ENCODE measurements around the gene TAMALIN.
"Not testable (repeated sequence)": the region's sequence is repeated elsewhere in the genome, so short reads cannot be mapped to it uniquely, and the experiment has no call there.

The TAMALIN gene

DNA sequence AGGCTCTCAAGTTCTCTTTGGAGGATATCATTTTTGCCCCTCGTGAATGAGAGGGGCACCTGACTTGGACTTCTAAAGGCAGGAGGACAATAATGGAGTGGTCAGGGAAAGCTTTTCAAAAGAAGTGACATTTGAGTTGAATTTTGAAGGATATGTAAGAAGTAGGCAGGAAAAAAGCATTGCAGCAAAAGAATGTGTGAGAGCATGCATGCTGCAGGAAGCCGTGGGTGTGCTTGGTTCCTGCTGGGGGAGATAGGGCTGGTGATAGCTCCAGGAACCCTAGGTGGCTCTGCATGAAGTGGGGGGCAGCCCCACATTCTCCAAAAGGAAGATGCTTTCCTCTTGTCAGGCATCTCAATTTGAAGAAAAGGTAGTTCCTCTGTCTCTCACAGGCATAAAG lies 32.1 kb upstream of the TAMALIN start:
- TF ChIP-seq ZNF274 (IDR thresholded peaks at IDR 0.05; ENCODE audit: low read depth, low read length), result no peak
- H3K4me3 ChIP-seq (ENCODE audit: low read length), result no peak overlapping the region

DNA sequence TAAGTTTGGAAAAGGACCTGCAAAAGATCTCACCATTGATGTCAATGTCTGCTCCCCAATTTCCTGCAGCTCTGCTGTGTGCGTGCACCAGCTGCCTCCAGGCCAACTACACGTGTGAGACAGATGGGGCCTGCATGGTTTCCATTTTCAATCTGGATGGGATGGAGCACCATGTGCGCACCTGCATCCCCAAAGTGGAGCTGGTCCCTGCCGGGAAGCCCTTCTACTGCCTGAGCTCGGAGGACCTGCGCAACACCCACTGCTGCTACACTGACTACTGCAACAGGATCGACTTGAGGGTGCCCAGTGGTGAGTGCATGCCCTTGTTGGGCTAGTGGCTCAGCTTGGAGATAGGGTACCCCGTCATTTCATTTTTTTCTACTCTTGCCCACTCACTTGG lies 31.6 kb upstream of the TAMALIN start:
- TF ChIP-seq ZNF274 (IDR thresholded peaks at IDR 0.05; ENCODE audit: low read depth, low read length), result no peak
- no peak overlapping the region for H3K4me3 ChIP-seq (ENCODE audit: low read length)

DNA sequence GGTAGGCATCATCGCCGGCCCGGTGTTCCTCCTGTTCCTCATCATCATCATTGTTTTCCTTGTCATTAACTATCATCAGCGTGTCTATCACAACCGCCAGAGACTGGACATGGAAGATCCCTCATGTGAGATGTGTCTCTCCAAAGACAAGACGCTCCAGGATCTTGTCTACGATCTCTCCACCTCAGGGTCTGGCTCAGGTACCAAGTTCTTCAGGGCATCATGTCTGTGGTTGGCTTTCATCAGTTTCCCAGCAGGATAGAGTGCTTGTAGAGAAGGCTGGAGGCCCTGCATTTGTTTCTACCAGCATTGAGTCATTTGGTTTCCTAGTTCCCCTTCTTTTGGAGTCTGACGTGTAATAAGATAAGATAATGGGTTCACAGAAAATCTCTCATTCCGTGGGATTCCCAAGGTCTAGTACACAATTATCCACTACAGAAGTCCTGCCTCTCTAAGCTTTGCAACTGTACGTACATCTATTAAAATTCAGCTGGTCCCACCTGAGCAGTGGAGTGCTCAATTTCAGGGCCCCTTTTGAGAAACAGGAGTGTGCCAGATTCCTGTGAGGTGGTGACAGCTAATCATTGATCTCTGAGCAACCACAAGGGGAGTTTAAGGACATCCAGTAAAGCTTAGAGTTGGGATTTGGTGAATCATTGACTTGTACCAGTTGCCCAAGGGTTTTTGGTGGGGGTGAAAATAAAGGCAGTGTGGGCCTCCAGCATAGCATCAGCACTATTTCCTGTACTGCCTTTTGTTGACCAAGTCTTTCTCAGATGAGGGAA lies 30.2 kb upstream of the TAMALIN start:
- no peak for TF ChIP-seq ZNF274 (IDR thresholded peaks at IDR 0.05; ENCODE audit: low read depth, low read length)
- H3K4me3 ChIP-seq (ENCODE audit: low read length), result no peak overlapping the region

DNA sequence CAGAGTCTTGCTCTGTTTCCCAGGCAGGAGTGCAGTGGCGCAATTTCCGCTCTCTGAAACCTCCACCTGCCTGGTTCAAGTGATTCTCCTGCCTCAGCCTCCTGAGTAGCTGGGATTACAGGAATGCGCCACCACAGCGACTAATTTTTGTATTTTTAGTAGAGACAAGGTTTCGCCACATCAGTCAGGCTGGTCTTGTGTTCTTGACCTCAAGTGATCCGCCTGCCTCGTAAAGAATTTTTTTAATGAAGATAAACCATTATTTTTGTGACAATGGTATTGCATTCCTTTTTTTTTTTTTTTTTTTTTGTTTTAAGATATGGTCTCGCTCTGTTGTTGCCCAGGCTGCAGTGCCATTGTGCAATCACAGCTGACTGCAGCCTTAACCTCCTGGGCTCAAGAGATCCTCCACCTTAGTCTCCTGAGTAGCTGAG lies 29.4 kb upstream of the TAMALIN start:
- TF ChIP-seq ZNF274 (IDR thresholded peaks at IDR 0.05; ENCODE audit: low read depth, low read length), result no peak
- no peak overlapping the region for H3K4me3 ChIP-seq (ENCODE audit: low read length)

DNA sequence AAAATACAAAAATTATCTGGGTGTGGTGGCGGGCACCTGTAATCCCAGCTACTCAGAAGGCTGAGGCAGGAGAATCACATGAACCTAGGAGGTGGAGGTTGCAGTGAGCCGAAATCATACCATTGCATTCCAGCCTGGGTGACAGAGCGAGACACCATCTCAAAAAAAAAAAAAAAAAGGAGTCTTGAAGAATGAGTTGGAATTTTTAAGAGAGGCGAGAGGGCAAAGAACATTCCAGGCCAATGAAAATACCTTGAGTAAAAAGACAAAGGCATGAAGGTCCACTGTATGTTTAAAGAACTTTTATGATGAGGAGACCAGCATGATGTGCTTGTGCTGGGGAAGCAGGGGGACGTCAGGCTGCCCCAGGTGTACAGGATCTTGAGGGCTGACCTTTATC lies 27.4 kb upstream of the TAMALIN start:
- H3K4me3 ChIP-seq (ENCODE audit: low read length), result not testable (repeated sequence)

DNA sequence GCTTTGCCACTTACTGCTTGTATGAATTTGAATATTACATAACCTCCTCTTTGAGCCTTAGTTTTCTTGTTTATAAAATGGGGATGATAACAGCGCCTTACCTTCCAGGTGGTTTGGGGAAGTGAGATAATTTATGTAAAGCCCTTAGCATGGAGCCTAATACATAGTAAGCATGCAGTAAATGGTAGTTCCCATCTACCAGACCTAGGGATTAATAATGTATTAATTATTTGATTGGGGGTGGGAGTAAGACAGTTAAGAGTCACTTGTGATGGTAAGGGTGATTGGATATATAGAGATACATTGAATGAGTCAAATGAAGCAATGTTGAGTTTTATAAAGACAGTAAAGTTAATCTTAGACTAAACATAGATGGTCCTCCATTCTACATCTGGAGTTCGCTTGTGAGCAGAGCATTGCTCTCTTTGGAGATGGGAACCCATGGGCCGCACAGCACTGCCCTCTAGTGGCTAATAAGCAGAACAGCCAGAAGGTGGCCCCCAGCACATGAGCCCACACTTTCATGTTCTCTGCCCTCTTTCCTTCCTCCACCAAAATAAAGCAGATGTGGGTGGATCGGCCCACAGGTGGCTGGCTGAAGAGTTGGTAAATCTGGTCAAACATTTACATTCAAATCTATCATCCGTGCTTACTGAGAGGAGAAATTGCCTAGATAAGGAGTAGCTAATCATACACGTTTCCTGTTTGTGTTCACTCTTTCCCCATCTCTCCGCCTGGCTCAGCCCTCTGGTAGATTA lies 26.5 kb upstream of the TAMALIN start:
- no peak for TF ChIP-seq ZNF274 (IDR thresholded peaks at IDR 0.05; ENCODE audit: low read depth, low read length)
- no peak overlapping the region for H3K4me3 ChIP-seq (ENCODE audit: low read length)

DNA sequence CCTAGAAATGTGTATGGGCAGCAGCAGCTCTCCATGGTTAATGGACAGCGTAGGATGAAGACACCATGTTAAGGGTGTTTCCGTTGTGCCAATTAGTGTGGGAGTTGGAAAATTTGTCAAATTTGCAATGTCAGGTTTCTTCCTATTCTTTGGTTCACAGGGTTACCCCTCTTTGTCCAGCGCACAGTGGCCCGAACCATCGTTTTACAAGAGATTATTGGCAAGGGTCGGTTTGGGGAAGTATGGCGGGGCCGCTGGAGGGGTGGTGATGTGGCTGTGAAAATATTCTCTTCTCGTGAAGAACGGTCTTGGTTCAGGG lies 26.0 kb upstream of the TAMALIN start:
- no peak for TF ChIP-seq ZNF274 (IDR thresholded peaks at IDR 0.05; ENCODE audit: low read depth, low read length)
- H3K4me3 ChIP-seq (ENCODE audit: low read length), result no peak overlapping the region

DNA sequence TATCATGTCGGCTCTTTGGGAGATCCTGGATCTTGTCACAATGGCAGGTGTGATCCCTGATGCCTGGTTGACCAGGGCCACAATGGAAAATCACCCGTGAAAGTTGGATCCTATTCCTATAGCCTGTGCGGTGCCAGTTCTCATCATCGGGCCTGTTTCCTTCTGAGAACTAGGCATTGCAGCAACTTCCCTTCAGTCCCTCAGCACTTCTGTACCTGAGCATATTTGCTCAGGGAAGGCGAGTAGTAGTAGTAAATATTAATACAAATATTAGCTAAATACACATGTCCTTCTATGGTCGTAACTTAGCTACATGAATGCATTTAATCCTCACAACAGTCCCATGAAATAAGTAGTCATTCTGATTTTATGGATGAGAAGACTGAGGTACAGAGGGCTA lies 22.1 kb upstream of the TAMALIN start:
- no peak for TF ChIP-seq ZNF274 (IDR thresholded peaks at IDR 0.05; ENCODE audit: low read depth, low read length)
- no peak overlapping the region for H3K4me3 ChIP-seq (ENCODE audit: low read length)

DNA sequence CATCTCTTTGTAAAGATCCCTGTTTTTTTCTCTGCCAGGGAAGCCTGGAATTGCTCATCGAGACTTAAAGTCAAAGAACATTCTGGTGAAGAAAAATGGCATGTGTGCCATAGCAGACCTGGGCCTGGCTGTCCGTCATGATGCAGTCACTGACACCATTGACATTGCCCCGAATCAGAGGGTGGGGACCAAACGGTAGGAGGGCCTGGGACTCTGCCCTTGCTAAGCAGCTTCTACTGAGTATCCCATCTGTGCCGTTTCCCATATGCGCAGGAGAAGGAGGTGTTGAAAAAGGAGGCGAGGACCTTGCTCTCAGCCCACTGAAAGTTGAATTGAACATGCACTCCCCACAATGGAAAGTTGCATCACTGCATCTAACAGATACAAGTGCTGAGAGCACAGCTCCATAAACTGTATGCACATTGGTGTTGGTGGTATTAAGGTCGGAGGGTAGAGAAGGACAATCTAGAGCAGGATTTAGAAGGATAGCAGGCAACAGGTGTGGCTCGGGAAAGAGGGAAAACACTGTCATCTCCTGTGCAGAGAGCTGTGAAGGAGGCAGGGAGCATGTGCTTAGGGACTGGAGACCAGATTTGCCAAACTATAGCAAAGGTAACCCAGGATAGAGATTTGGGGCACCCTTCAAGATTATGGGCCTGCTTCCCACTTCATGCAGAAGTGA lies 21.5 kb upstream of the TAMALIN start:
- no peak for TF ChIP-seq ZNF274 (IDR thresholded peaks at IDR 0.05; ENCODE audit: low read depth, low read length)
- H3K4me3 ChIP-seq (ENCODE audit: low read length), result no peak overlapping the region

DNA sequence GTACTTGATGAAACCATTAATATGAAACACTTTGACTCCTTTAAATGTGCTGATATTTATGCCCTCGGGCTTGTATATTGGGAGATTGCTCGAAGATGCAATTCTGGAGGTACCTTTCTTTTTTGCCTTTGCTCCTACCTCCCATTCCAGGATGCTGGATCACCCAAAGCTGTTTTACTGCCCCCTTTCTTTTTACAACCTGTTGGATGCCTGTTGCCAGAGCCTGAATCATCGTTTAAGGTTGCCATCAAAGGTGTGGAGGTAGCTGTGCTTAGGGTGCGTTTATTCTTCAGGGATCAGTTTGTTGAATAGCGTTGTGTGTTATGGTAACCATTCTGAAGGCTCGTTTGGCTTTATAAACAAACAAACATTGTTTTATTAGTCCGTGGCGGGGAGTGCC lies 19.9 kb upstream of the TAMALIN start:
- no peak for TF ChIP-seq ZNF274 (IDR thresholded peaks at IDR 0.05; ENCODE audit: low read depth, low read length)
- H3K4me3 ChIP-seq (ENCODE audit: low read length), result no peak overlapping the region

DNA sequence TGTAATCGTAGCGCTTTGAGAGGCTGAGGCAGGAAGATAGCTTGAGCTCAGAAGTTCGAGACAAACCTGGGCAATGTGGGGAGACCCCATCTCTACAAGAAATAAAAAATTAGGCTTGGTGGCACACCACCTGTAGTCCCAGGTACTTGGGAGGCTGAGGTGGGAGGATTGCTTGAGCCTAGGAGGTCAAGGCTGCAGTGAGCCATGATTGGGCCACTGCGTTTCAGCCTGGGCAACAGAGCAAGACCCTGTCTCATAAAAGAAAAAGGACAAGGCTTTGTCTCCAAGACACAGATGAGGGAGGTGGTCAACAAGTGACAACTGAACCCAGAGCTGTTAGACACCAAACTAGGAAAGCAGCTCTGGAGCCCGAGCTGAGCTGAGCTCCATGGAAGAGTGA lies 14.5 kb upstream of the TAMALIN start:
- no peak for TF ChIP-seq ZNF274 (IDR thresholded peaks at IDR 0.05; ENCODE audit: low read depth, low read length)
- H3K4me3 ChIP-seq (ENCODE audit: low read length), result no peak overlapping the region

DNA sequence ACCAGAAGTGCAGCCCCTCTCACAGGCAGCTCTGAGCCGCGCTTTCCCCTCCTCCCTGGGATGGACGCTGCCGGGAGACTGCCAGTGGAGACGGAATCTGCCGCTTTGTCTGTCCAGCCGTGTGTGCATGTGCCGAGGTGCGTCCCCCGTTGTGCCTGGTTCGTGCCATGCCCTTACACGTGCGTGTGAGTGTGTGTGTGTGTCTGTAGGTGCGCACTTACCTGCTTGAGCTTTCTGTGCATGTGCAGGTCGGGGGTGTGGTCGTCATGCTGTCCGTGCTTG lies 12.3 kb upstream of the TAMALIN start:
- no peak overlapping the region for H3K4me3 ChIP-seq (ENCODE audit: low read length)
- TF ChIP-seq ZNF274 (IDR thresholded peaks at IDR 0.05; ENCODE audit: low read depth, low read length), result no peak

DNA sequence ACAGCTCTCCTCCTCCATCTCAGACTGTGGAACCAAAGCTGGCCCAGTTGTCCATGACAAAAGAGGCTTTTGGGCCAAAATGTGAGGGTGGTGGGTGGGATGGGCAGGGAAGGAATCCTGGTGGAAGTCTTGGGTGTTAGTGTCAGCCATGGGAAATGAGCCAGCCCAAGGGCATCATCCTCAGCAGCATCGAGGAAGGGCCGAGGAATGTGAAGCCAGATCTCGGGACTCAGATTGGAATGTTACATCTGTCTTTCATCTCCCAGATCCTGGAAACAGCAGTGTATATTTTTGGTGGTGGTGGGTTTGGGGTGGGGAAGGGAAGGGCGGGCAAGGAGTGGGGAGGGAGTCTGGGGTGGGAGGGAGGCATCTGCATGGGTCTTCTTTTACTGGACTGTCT lies 11.8 kb upstream of the TAMALIN start:
- TF ChIP-seq ZNF274 (IDR thresholded peaks at IDR 0.05; ENCODE audit: low read depth, low read length), result no peak
- H3K4me3 ChIP-seq (ENCODE audit: low read length), result no peak overlapping the region

DNA sequence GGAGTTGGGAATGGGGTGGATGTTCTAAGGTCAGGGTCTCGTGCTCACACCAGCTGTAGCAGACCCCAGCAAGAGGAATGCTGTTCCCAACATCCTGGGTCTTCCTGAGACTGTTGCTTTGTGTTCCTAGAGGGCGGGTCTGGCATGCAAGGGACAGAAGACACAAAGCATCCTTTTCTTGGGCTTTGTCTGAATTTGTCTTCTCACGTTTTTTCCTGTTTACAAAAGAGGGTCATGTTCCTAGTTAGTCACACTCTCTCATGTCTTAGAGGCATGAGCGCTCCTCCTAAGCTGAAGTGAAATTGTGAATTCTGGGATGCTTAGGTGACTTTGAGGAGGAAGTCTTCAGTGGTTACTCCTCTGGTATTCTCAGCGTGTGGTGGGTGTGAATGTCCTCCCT lies 9.6 kb upstream of the TAMALIN start:
- no peak overlapping the region for H3K4me3 ChIP-seq (ENCODE audit: low read length)
- no peak for TF ChIP-seq ZNF274 (IDR thresholded peaks at IDR 0.05; ENCODE audit: low read depth, low read length)

DNA sequence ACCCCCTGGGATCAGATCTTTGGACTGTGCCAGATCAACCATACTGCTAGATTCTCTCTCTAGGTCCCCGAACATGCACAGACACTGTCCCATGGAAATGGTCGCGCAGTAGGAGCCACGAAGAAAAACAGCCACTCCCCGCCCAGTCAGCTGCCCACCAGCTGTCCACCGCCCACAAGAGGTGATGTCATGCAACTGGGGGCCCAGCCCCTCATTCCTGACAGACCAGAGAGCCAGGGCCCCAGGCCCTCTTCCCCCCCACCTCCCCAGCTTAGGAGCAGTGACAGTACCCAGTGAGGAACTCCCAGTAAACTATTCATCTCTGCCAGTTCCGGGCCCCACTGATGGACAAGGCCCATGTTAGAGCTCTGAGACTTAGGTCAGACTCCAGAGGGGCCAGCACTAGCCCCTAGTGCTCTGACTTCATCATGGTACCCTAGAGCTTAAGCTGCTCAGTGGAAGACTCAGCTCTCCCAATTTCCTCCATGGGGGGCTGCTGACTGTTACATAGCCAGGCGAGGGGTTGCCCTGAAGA lies 3.7 kb upstream of the TAMALIN start:
- TF ChIP-seq ZNF274 (IDR thresholded peaks at IDR 0.05; ENCODE audit: low read depth, low read length), result no peak

More for the DNA sequence above, 3.7 kb upstream of the TAMALIN start:
- H3K4me3 ChIP-seq (ENCODE audit: low read length), result no peak overlapping the region
